Bronchial epithelial cell (primary cell): ENCODE results near the gene SDSL. TPM values are rescaled to one million over a fixed set of nuclear protein-coding genes. Genes with fewer than 3 reads are reported as not detected.

Source experiments
- DNase-seq: peaks from one replicate; pipeline ENCODE4 v3.0.0-alpha.2; 2010; ENCODE audit warnings: low read depth
- FAIRE-seq: peaks from 2 replicates; lab custom pipeline; 2011; peaks lifted over from hg19 to GRCh38; lab: Jason Lieb, UNC
- H3K27me3 ChIP-seq: 2 replicates; pipeline ENCODE4 v1.5.1; 2011; ENCODE audit warnings: low read length; ENCODE audit not compliant: control insufficient read depth, insufficient read depth
- H3K36me3 ChIP-seq: 2 replicates; pipeline ENCODE4 v1.5.1; 2011; ENCODE audit warnings: low read length; ENCODE audit not compliant: control insufficient read depth, insufficient read depth
- H3K4me3 ChIP-seq: 2 replicates; pipeline ENCODE4 v1.5.1; 2011; ENCODE audit warnings: mild to moderate bottlenecking, low read depth, low read length, control low read depth
- total RNA-seq: library from RNA; depleted of rRNA; stranded (reverse); fragments of >200 nt; gene quantifications from 2 replicates; pipeline ENCODE4 v1.2.1, GENCODE V29; 2014
- TF ChIP-seq, protein P1 (sequence below): IDR thresholded peaks from 2 replicates; pipeline ENCODE4 v1.5.1; 2011; ENCODE audit warnings: mild to moderate bottlenecking, moderate library complexity, low read length, control low read depth, inconsistent platforms; ENCODE audit not compliant: insufficient read depth, severe bottlenecking

Gene SDSL
- total RNA-seq, 1 donor from 2014 or later: 4.7 TPM

DNA sequence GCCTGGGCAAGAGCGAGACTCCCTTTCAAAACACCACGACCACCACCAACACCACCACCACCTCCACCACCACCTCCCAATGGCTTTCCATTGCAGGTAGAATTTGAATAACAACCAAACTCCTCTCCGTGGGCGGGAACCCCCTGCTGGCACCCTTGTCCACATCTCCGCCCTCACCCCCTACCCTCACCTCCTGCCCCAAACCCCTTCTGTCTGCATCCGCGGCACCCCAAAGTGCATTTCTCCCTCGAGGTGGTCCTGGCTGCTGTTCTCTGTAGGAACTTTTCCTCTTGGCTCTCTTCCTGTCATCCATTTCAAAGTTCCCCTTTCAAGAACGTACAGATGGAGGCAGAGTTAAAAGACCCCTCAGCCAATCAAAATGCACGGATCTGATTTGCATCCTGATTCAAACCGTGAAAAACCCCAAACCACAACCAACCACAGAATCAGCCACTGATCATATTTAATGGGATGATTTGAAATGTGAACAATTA is 3.8 kb downstream of the SDSL start:
- no peak for DNase-seq
- Histone ChIP-seq H3K27me3 (no peaks in the 10 kb centered on the region), H3K4me3 (no peak overlapping the region), H3K36me3 (no peaks in the 10 kb centered on the region)
- TF ChIP-seq, protein P1, sequence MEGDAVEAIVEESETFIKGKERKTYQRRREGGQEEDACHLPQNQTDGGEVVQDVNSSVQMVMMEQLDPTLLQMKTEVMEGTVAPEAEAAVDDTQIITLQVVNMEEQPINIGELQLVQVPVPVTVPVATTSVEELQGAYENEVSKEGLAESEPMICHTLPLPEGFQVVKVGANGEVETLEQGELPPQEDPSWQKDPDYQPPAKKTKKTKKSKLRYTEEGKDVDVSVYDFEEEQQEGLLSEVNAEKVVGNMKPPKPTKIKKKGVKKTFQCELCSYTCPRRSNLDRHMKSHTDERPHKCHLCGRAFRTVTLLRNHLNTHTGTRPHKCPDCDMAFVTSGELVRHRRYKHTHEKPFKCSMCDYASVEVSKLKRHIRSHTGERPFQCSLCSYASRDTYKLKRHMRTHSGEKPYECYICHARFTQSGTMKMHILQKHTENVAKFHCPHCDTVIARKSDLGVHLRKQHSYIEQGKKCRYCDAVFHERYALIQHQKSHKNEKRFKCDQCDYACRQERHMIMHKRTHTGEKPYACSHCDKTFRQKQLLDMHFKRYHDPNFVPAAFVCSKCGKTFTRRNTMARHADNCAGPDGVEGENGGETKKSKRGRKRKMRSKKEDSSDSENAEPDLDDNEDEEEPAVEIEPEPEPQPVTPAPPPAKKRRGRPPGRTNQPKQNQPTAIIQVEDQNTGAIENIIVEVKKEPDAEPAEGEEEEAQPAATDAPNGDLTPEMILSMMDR: no peak
- FAIRE-seq: no peak

DNA sequence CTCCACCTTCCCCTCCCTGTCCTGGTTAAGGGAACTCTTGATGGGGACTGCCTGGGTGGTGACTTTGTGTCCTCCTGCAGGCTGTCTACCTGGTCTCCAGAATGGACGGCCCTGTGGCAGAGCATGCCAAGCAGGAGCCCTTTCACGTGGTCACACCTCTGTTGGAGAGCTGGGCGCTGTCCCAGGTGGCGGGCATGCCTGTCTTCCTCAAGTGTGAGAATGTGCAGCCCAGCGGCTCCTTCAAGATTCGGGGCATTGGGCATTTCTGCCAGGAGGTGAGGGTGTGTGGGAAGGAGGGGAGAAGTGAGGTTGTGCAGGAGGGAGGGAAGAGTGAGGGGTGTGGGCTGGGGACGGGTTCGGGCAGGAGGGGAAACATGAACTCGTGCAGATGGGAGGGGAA is 5.7 kb downstream of the SDSL start:
- Histone ChIP-seq H3K4me3 (no peak overlapping the region), H3K27me3 (no peaks in the 10 kb centered on the region), H3K36me3 (no peaks in the 10 kb centered on the region)
- no peak for DNase-seq
- TF ChIP-seq, protein P1: no peak
- no peak for FAIRE-seq

DNA sequence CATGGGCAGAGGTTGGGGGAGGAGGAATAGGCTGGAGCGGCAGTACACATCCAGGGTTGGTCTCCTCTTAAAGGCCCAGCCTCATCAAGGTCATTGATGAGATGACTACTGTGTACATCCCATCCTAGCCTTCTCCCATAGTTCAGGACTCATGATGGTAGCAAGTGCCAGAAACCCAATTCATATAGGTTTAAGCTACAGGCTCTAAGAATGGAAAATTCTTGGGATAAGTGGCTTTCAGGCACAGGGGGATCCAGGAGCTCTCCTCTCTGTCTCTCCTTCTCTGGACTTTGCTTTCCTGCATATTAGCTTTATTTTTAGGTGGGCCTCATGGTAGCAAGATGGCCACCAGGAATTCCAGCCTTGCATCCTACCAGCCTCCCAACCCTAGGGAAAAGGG is 6.3 kb downstream of the SDSL start:
- H3K4me3 ChIP-seq: no peak overlapping the region
- H3K36me3 ChIP-seq: no peaks in the 10 kb centered on the region
- FAIRE-seq (no peak), DNase-seq (no peak)
- H3K27me3 ChIP-seq: no peaks in the 10 kb centered on the region
- TF ChIP-seq, protein P1: no peak

DNA sequence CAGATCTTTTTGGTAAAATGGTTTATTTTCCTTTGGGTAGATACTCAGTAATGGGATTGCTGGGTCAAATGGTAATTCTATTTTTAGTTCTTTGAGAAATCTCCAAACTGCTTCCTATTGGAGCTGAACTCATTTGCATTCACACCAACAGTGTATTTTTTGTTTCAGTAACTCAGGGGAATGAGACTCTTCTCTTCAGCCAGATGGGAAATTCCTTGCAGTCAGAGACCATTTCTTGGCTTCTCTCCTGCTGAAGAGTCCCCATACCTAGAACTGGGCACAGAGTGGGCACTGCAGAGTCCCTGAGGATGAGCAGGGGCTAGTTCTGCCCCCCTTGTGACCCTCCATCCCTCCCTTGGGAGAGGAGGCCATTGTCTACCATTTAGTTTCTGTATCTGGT is 10.8 kb downstream of the SDSL start:
- H3K36me3 ChIP-seq: no peaks in the 10 kb centered on the region
- DNase-seq (no peak), FAIRE-seq (no peak)
- H3K27me3 ChIP-seq: no peaks in the 10 kb centered on the region
- TF ChIP-seq, protein P1: no peak
- no peak overlapping the region for H3K4me3 ChIP-seq

DNA sequence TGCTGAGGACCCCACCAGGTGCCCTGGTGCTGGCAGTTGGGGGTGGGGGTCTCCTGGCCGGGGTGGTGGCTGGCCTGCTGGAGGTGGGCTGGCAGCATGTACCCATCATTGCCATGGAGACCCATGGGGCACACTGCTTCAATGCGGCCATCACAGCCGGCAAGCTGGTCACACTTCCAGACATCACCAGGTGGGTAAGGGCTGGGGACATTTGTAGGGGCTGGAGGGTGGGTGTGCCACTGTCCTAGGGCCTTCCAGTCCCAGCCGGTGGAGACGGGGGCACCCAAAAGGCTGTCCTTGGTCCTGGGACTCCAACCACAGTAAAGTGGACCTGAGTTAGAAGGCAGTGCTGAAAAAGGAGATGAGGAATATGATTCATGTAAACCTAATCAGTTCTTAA is 13.2 kb downstream of the SDSL start:
- TF ChIP-seq, protein P1: no peak
- no peak for FAIRE-seq
- Histone ChIP-seq H3K27me3 (no peaks in the 10 kb centered on the region), H3K4me3 (no peak overlapping the region), H3K36me3 (no peaks in the 10 kb centered on the region)
- no peak for DNase-seq

DNA sequence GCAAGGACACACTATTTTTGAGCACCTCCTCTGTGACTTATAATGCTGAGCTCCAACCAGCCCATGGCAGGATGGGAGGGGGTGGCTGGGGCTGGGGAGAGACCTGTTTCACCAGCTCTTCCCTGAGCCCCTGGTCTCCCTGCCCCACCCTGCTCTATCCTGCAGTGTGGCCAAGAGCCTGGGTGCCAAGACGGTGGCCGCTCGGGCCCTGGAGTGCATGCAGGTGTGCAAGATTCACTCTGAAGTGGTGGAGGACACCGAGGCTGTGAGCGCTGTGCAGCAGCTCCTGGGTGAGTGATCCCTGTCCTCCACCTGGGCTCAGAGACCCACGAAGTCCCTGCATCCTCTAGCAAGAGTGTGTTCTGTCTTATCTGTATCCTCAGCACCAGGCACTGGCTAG is 14.4 kb downstream of the SDSL start:
- no peaks in the 10 kb centered on the region for H3K36me3 ChIP-seq
- FAIRE-seq (no peak), DNase-seq (no peak)
- peaks cover 2% of the 10 kb centered on the region for H3K27me3 ChIP-seq
- H3K4me3 ChIP-seq: no peak overlapping the region
- TF ChIP-seq, protein P1: no peak
